ENCODE results near the gene HK1.
"Not testable (repeated sequence)": the region's sequence is repeated elsewhere in the genome, so short reads cannot be mapped to it uniquely, and the experiment has no call there.

The HK1 gene

DNA sequence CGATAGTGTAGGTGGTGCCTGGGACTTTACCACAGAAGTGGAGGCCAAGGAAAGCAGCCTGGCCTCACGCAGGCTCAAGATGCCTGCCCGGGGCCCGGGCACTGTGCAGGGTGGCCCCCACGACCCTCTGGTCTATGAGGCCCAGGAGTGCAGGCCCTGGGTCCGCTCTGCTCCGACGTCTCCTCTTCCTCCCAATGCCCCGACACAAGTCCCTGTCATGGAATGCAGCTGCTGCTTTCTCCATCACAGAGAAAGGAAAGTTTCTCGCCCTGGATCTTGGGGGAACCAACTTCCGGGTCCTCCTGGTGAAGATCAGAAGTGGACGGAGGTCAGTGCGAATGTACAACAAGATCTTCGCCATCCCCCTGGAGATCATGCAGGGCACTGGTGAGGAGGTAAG lies 28.3 kb upstream of the HK1 start:
- Histone ChIP-seq H3K27ac (ENCODE audit: low read depth, low read length, poor library complexity, severe bottlenecking) (no peak overlapping the region), H3K36me3 (ENCODE audit: insufficient read depth, low read length) (no peaks in the 10 kb centered on the region; the same call in 1 of the 2 replicates), H2AFZ (ENCODE audit: low read length) (no peak overlapping the region), H4K20me1 (ENCODE audit: insufficient read depth, low read length) (no peaks in the 10 kb centered on the region), H3K9ac (ENCODE audit: low read length) (no peak overlapping the region), H3K4me3 (ENCODE audit: low read depth, low read length, poor library complexity, severe bottlenecking) (no peak overlapping the region), H3F3A (ENCODE audit: insufficient read depth, low read length) (no peaks in the 10 kb centered on the region), H3K4me2 (ENCODE audit: low read length) (no peak overlapping the region), H3K4me1 (ENCODE audit: insufficient read depth, low read length, severe bottlenecking) (no peaks in the 10 kb centered on the region), H3K9me2 (ENCODE audit: low read depth, low read length) (no peaks in the 10 kb centered on the region), H3K27me3 (ENCODE audit: insufficient read depth, low read length) (no peaks in the 10 kb centered on the region), H3K79me2 (ENCODE audit: insufficient read depth, low read length) (no peaks in the 10 kb centered on the region), H3K9me3 (ENCODE audit: low read length) (no peaks in the 10 kb centered on the region)
- TF ChIP-seq CTCF (IDR thresholded peaks at IDR 0.05; ENCODE audit: low read length) (no peak), EZH2 (IDR thresholded peaks at IDR 0.05; ENCODE audit: borderline replicate concordance, low read length) (no peak)

DNA sequence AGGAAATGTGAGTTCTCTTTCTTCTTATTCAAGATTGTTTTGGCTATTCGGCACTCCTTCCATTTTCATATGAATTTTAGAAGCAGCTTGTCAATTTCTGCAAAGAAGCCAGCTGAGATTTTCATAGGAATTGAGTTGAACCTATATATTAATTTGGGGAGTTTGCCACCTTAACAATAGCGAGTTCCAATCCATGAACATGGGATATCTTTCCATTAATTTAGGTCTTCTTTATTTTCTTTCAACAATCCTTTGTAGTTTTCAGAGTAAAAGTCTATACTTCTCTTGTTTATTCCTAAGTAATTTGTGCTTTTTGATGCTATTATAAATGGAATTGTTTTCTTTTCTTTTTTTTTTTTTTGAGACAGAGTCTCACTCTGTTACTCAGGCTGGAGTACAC lies 26.9 kb upstream of the HK1 start:
- H3K4me1 ChIP-seq (ENCODE audit: insufficient read depth, low read length, severe bottlenecking); H3K27me3 ChIP-seq (ENCODE audit: insufficient read depth, low read length); H3K9me2 ChIP-seq (ENCODE audit: low read depth, low read length); H3K4me2 ChIP-seq (ENCODE audit: low read length); H3K4me3 ChIP-seq (ENCODE audit: low read depth, low read length, poor library complexity, severe bottlenecking); H3K36me3 ChIP-seq (ENCODE audit: insufficient read depth, low read length); H2AFZ ChIP-seq (ENCODE audit: low read length); H3K27ac ChIP-seq (ENCODE audit: low read depth, low read length, poor library complexity, severe bottlenecking); H3F3A ChIP-seq (ENCODE audit: insufficient read depth, low read length); H4K20me1 ChIP-seq (ENCODE audit: insufficient read depth, low read length); H3K9me3 ChIP-seq (ENCODE audit: low read length); H3K79me2 ChIP-seq (ENCODE audit: insufficient read depth, low read length); H3K9ac ChIP-seq (ENCODE audit: low read length): not testable (repeated sequence)

DNA sequence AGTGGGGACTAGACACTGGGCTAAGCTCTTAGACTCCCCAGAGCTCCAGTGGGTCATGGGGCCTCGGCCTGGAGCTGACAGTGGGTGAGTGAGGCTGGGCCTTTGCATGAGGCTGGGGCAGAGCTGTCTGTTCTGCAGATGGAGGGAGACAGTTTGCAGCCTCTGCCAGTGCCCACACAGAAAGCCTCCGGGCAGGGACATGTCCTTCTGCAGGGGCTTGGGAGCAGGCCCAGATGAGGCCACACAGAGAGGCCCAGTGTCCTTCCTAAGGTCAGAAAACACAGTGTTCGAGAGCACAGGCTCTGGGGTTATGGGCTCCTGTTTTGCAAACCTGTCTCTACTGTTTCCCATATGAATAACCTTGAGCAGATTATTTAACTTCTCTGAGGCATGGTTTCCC lies 25.1 kb upstream of the HK1 start:
- Histone ChIP-seq H3K9me3 (ENCODE audit: low read length) (no peaks in the 10 kb centered on the region), H3K27ac (ENCODE audit: low read depth, low read length, poor library complexity, severe bottlenecking) (no peak overlapping the region), H3K27me3 (ENCODE audit: insufficient read depth, low read length) (no peaks in the 10 kb centered on the region; the same call in 1 of the 2 replicates), H4K20me1 (ENCODE audit: insufficient read depth, low read length) (no peaks in the 10 kb centered on the region), H3K9me2 (ENCODE audit: low read depth, low read length) (no peaks in the 10 kb centered on the region), H3K9ac (ENCODE audit: low read length) (no peak overlapping the region), H3F3A (ENCODE audit: insufficient read depth, low read length) (no peaks in the 10 kb centered on the region), H2AFZ (ENCODE audit: low read length) (no peak overlapping the region), H3K4me3 (ENCODE audit: low read depth, low read length, poor library complexity, severe bottlenecking) (no peak overlapping the region), H3K79me2 (ENCODE audit: insufficient read depth, low read length) (no peaks in the 10 kb centered on the region), H3K36me3 (ENCODE audit: insufficient read depth, low read length) (no peaks in the 10 kb centered on the region; the same call in 1 of the 2 replicates), H3K4me1 (ENCODE audit: insufficient read depth, low read length, severe bottlenecking) (no peaks in the 10 kb centered on the region), H3K4me2 (ENCODE audit: low read length) (no peak overlapping the region)
- TF ChIP-seq EZH2 (IDR thresholded peaks at IDR 0.05; ENCODE audit: borderline replicate concordance, low read length), result no peak
- no peak for TF ChIP-seq CTCF (IDR thresholded peaks at IDR 0.05; ENCODE audit: low read length)

GRCh38 chr10:69254877-69255276 lies 23.4 kb upstream of the HK1 start:
- TF ChIP-seq EZH2 (IDR thresholded peaks at IDR 0.05; ENCODE audit: borderline replicate concordance, low read length) (no peak), CTCF (IDR thresholded peaks at IDR 0.05; ENCODE audit: low read length) (no peak)

More at GRCh38 chr10:69254877-69255276, 23.4 kb upstream of the HK1 start:
- H3K4me1 ChIP-seq (ENCODE audit: insufficient read depth, low read length, severe bottlenecking), result no peaks in the 10 kb centered on the region
- no peaks in the 10 kb centered on the region for H3K79me2 ChIP-seq (ENCODE audit: insufficient read depth, low read length)
- no peak overlapping the region for H3K9ac ChIP-seq (ENCODE audit: low read length)
- H2AFZ ChIP-seq (ENCODE audit: low read length), result no peak overlapping the region
- H3K27me3 ChIP-seq (ENCODE audit: insufficient read depth, low read length), result peaks cover 6% of the 10 kb centered on the region; the same call in 1 of the 2 replicates
- no peak overlapping the region for H3K4me2 ChIP-seq (ENCODE audit: low read length)
- H3K36me3 ChIP-seq (ENCODE audit: insufficient read depth, low read length), result no peaks in the 10 kb centered on the region; the same call in 1 of the 2 replicates
- no peak overlapping the region for H3K4me3 ChIP-seq (ENCODE audit: low read depth, low read length, poor library complexity, severe bottlenecking)
- H3F3A ChIP-seq (ENCODE audit: insufficient read depth, low read length), result no peaks in the 10 kb centered on the region
- H3K27ac ChIP-seq (ENCODE audit: low read depth, low read length, poor library complexity, severe bottlenecking), result no peak overlapping the region
- H3K9me2 ChIP-seq (ENCODE audit: low read depth, low read length), result no peaks in the 10 kb centered on the region
- peaks cover 2% of the 10 kb centered on the region; the same call in 1 of the 2 replicates for H3K9me3 ChIP-seq (ENCODE audit: low read length)
- H4K20me1 ChIP-seq (ENCODE audit: insufficient read depth, low read length), result no peaks in the 10 kb centered on the region
